Endothelial cell of umbilical vein (primary cell): Measurements from ENCODE around the gene ASPSCR1.

Experiments used
- EZH2 ChIP-seq: IDR thresholded peaks from 2 replicates; pipeline ENCODE4 v1.6.1; 2012; ENCODE audit warnings: borderline replicate concordance, low read depth, mild to moderate bottlenecking, moderate library complexity, low read length, inconsistent platforms; ENCODE audit not compliant: severe bottlenecking
- FOS ChIP-seq: IDR thresholded peaks from 2 replicates; pipeline ENCODE4 v1.6.1; 2011; ENCODE audit warnings: mild to moderate bottlenecking, low read length, moderate library complexity, borderline replicate concordance; ENCODE audit not compliant: insufficient read depth
- GATA2 ChIP-seq: IDR thresholded peaks from 2 replicates; pipeline ENCODE4 v1.7.0; 2011; ENCODE audit warnings: low read depth, mild to moderate bottlenecking, moderate library complexity, mixed read lengths, low read length; ENCODE audit not compliant: insufficient read length, insufficient read depth
- JUN ChIP-seq: IDR thresholded peaks from 2 replicates; pipeline ENCODE4 v1.6.1; 2011; ENCODE audit warnings: borderline replicate concordance, low read depth; ENCODE audit not compliant: insufficient read length, insufficient read depth
- MYC ChIP-seq: IDR thresholded peaks from one replicate; pipeline ENCODE4 v1.6.1; 2011; ENCODE audit warnings: mild to moderate bottlenecking, low read depth, low read length
- POLR2A ChIP-seq: IDR thresholded peaks from 2 replicates; pipeline ENCODE4 v1.6.1; 2012; ENCODE audit warnings: low read depth, mild to moderate bottlenecking, control low read depth, low read length
- POLR2AphosphoS5 ChIP-seq: IDR thresholded peaks from 2 replicates; pipeline ENCODE4 v1.6.1; 2012; ENCODE audit warnings: low read depth, mild to moderate bottlenecking, control low read depth, low read length, moderate library complexity; ENCODE audit not compliant: insufficient read depth
- TF ChIP-seq, protein P1 (sequence below), 2 donors: IDR thresholded peaks; 1 replicate in 1 of 2; 2 replicates in 1 of 2; pipeline ENCODE4 v1.5.1; 2011; ENCODE audit warnings: low read length in 2 of 2, mild to moderate bottlenecking in 2 of 2, moderate library complexity in 2 of 2, control low read depth in 1 of 2, inconsistent platforms in 1 of 2, low read depth in 1 of 2; ENCODE audit not compliant: insufficient read depth in 1 of 2; ENCODE audit errors: extremely low read depth in 1 of 2
- TF ChIP-seq, protein P2 (sequence below): IDR thresholded peaks from 2 replicates; pipeline ENCODE4 v1.6.1; 2011; ENCODE audit not compliant: insufficient read depth, insufficient read length

DNA sequence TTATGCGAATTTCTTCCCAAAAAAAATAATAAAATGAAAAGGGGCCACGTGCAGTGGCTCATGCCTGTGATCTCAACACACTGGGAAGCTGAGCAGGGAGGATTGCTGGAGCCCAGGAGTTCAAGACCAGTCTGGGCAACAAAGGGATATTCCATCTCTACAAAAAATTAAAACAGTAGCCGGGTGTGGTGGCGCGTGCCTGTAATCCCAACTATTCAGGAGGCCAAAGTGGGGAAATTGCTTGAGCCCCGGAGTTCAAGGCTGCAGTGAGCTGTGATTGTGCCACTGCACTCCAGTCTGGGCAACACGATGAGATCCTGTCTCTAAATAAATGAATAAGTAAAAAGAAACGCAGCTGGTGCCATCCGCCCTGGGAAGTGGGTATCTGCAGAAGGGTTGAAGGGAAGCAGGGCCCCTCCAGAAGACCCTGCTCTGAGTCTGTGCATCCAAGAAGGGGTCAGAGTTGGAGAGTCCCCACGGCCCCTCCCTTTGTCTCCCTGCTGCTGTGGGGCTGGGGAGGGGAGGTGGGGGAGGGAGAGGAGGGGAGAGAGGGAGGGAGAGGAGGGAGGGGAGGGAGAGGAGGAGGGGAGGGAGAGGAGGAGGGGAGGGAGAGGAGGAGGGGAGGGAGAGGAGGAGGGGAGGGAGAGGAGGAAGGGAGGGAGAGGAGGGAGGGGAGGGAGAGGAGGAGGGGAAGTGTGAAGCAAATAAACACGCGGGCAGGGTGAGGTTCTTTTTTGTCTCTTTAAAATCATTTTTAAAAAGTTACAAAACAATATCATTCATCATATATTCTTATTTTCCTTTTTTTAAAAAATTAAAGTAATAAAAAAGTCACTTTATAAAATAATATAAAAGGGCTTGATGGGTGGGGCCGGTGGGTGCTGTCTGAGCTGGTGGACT, 25.4 kb upstream of the ASPSCR1 start:
- TF ChIP-seq EZH2 (no peak), MYC (no peak), POLR2A (no peak), GATA2 (no peak), POLR2AphosphoS5 (no peak), JUN (no peak), FOS (no peak)
- TF ChIP-seq, protein P1, sequence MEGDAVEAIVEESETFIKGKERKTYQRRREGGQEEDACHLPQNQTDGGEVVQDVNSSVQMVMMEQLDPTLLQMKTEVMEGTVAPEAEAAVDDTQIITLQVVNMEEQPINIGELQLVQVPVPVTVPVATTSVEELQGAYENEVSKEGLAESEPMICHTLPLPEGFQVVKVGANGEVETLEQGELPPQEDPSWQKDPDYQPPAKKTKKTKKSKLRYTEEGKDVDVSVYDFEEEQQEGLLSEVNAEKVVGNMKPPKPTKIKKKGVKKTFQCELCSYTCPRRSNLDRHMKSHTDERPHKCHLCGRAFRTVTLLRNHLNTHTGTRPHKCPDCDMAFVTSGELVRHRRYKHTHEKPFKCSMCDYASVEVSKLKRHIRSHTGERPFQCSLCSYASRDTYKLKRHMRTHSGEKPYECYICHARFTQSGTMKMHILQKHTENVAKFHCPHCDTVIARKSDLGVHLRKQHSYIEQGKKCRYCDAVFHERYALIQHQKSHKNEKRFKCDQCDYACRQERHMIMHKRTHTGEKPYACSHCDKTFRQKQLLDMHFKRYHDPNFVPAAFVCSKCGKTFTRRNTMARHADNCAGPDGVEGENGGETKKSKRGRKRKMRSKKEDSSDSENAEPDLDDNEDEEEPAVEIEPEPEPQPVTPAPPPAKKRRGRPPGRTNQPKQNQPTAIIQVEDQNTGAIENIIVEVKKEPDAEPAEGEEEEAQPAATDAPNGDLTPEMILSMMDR (IDR thresholded peaks at IDR 0.05; ENCODE audit: extremely low read depth in 1 of 2, insufficient read depth in 1 of 2, low read depth in 1 of 2, low read length in 2 of 2) = no peak
- TF ChIP-seq, protein P2, sequence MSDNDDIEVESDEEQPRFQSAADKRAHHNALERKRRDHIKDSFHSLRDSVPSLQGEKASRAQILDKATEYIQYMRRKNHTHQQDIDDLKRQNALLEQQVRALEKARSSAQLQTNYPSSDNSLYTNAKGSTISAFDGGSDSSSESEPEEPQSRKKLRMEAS = no peak
